Measurements from ENCODE around the gene MORF4L1. TPM values are rescaled to one million over a fixed set of nuclear protein-coding genes. Genes with fewer than 3 reads are reported as not detected.
A peak's percentile ranks its signal among the peaks of the same experiment; 100 is the strongest.
"Not testable (repeated sequence)": the region's sequence is repeated elsewhere in the genome, so short reads cannot be mapped to it uniquely, and the experiment has no call there.

MORF4L1 gene
- total and polyA plus RNA-seq, 2 donors from 2014 or later, result 319 to 325 TPM

- FAIRE-seq, result no peak
- peak in 3 of 5 donors; percentile 36 to 72 (median 66) for DNase-seq
- Histone ChIP-seq H3K27ac (ENCODE audit: low read depth in 2 of 2, low read length in 2 of 2) (peak overlapping the region; percentile 98 to 100), H3K36me3 (ENCODE audit: control insufficient read depth in 2 of 3, insufficient read depth in 3 of 3, low read length in 3 of 3) (no peaks in the 10 kb centered on the region), H3K9ac (ENCODE audit: low read length in 3 of 3) (peak overlapping the region; percentile 94 to 98 (median 96)), H3K4me3 (ENCODE audit: low read length in 3 of 3) (peak overlapping the region; percentile 97 to 99 (median 98)), H3K27me3 (ENCODE audit: control insufficient read depth, insufficient read depth, low read length) (no peaks in the 10 kb centered on the region), H3K9me3 (ENCODE audit: control insufficient read depth in 2 of 3, insufficient read depth in 1 of 3, low read length in 3 of 3) (no peaks in the 10 kb centered on the region), H3K4me1 (ENCODE audit: control insufficient read depth in 2 of 3, insufficient read depth in 2 of 3, low read depth in 1 of 3, low read length in 3 of 3) (peaks cover 4 to 18% (median 12%) of the 10 kb centered on the region in 3 donors)
- intact Hi-C loops (cut with DNase I), result no loop called here
- TF ChIP-seq, protein P1, sequence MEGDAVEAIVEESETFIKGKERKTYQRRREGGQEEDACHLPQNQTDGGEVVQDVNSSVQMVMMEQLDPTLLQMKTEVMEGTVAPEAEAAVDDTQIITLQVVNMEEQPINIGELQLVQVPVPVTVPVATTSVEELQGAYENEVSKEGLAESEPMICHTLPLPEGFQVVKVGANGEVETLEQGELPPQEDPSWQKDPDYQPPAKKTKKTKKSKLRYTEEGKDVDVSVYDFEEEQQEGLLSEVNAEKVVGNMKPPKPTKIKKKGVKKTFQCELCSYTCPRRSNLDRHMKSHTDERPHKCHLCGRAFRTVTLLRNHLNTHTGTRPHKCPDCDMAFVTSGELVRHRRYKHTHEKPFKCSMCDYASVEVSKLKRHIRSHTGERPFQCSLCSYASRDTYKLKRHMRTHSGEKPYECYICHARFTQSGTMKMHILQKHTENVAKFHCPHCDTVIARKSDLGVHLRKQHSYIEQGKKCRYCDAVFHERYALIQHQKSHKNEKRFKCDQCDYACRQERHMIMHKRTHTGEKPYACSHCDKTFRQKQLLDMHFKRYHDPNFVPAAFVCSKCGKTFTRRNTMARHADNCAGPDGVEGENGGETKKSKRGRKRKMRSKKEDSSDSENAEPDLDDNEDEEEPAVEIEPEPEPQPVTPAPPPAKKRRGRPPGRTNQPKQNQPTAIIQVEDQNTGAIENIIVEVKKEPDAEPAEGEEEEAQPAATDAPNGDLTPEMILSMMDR (IDR thresholded peaks at IDR 0.05; ENCODE audit: borderline replicate concordance, extremely low read depth, insufficient read depth), result no peak
Measured at GRCh38 chr15:78873793-78874765, 1.4 kb downstream of the MORF4L1 start.

GRCh38 chr15:78875107-78875914 lies 2.6 kb downstream of the MORF4L1 start:
- peaks cover 4 to 19% (median 15%) of the 10 kb centered on the region in 3 donors for H3K4me1 ChIP-seq (ENCODE audit: control insufficient read depth in 2 of 3, insufficient read depth in 2 of 3, low read depth in 1 of 3, low read length in 3 of 3)
- intact Hi-C loops (cut with DNase I), result no loop called here
- no peaks in the 10 kb centered on the region for H3K36me3 ChIP-seq (ENCODE audit: control insufficient read depth in 2 of 3, insufficient read depth in 3 of 3, low read length in 3 of 3)
- peak overlapping the region; percentile 1 to 44 for H3K27ac ChIP-seq (ENCODE audit: low read depth in 2 of 2, low read length in 2 of 2)
- no peaks in the 10 kb centered on the region for H3K27me3 ChIP-seq (ENCODE audit: control insufficient read depth, insufficient read depth, low read length)
- H3K9ac ChIP-seq (ENCODE audit: low read length in 3 of 3), result peak overlapping the region; percentile 59 to 98 (median 96)
- no peak for FAIRE-seq
- DNase-seq, result peak in 2 of 5 donors; percentile 20 to 23
- TF ChIP-seq, protein P1 (IDR thresholded peaks at IDR 0.05; ENCODE audit: borderline replicate concordance, extremely low read depth, insufficient read depth), result no peak
- no peaks in the 10 kb centered on the region for H3K9me3 ChIP-seq (ENCODE audit: control insufficient read depth in 2 of 3, insufficient read depth in 1 of 3, low read length in 3 of 3)
- H3K4me3 ChIP-seq (ENCODE audit: low read length in 3 of 3), result peak overlapping the region; percentile 97 to 99 (median 98)

DNA sequence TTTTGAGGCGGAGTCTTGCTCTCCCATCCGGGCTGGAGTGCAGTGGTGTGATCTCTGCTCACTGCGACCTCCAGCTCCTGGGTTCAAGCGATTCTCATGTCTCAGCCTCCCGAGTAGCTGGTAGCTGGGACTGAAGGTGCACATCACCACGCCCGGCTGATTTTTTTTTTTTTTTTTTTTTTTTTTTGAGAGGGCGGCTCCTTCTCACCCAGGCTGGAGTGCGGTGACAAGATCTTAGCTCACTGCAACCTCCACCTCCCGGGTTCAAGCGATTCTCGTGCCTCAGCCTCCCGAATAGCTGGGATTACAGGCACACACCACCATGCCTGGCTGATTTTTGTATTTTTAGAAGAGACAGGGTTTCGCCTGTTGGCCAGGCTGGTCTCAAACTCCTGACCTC lies 4.3 kb downstream of the MORF4L1 start:
- DNase-seq; FAIRE-seq; H3K27me3 ChIP-seq (ENCODE audit: control insufficient read depth, insufficient read depth, low read length); H3K36me3 ChIP-seq (ENCODE audit: control insufficient read depth in 2 of 3, insufficient read depth in 3 of 3, low read length in 3 of 3); intact Hi-C loops (cut with DNase I); H3K27ac ChIP-seq (ENCODE audit: low read depth in 2 of 2, low read length in 2 of 2); H3K9me3 ChIP-seq (ENCODE audit: control insufficient read depth in 2 of 3, insufficient read depth in 1 of 3, low read length in 3 of 3); H3K9ac ChIP-seq (ENCODE audit: low read length in 3 of 3): not testable (repeated sequence)
- peaks cover 4 to 21% (median 19%) of the 10 kb centered on the region in 3 donors for H3K4me1 ChIP-seq (ENCODE audit: control insufficient read depth in 2 of 3, insufficient read depth in 2 of 3, low read depth in 1 of 3, low read length in 3 of 3)
- peak overlapping the region in 1 of 3 donors; percentile 6 for H3K4me3 ChIP-seq (ENCODE audit: low read length in 3 of 3)
